NCI-H2227 treated with DMSO at 0.1 percent for 48 hours (cell line): Measurements from ENCODE around the gene OSBPL2.
A peak's percentile ranks its signal among the peaks of the same experiment; 100 is the strongest.

Experiments
- DNase-seq: peaks from one replicate; lab custom pipeline; 2025; lab: John Stamatoyannopoulos, UW

The OSBPL2 gene

DNA sequence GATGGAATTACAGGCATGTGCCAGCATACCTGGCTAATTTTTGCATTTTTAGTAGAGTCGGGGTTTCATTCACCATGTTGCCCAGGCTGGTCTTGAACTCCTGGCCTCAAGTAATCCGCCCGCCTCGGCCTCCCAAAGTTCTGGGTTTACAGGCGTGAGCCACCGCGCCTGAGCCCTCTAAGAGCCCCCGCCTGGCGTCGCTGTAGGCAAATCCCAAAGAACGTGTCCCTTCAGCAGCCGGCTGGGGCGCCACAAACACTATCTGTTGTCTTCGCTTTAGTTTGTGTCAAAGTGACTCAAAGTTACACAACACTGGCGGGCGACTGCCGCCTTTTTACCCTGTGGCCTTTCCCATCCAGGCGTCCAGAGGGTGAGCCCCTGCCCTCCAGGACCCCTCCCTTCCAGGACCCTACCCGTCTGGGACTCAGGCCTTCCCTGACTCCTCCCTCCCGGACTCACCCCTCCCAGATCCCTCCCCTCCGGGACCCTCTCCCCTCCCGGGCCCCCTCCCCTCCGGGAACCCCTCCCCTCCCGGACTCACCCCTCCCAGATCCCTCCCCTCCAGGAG, 63.5 kb downstream of the OSBPL2 start:
- DNase-seq: peak; percentile 91

DNA sequence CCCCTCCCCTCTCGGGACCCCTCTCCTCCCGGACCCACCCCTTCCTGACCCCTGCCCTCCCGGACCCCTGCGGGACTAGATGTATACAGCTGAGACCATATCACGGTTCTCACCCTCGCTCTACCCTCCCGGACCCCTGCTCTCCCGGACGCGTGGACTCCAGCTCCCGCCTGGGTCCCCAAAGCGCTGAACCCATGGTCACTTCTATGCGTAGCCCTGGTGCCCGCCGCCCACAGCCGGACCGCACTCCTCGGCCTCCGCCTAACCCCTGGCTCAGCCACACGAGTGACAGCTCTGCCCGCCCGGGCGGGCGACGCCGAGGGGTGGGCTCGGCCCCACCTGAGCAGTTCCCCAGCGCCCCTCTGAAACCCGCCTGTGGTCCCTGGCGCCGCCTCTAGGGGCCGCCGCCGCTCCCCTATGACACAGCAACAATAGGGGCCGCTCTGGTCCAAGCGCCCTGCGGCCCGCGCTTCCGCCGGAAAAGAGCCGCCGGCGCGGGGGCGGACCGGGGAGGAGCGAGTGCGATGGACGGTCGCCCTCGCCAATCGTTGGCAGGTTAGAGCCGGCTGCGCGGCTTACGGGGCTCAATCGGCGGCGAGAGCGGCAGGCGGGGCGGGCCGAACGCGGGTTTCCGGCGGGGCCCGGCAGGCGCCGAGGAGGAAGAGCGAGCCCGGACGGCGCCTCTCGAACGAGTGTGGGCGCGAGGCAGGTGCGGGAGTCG, 64.2 kb downstream of the OSBPL2 start, which contains the start of gene ADRM1:
Gene ADRM1 (plus strand): TSS at position 657 of the 721 bp plus-strand sequence. CDS start 572 bp downstream, outside the sequence.
- DNase-seq: peak; percentile 94

DNA sequence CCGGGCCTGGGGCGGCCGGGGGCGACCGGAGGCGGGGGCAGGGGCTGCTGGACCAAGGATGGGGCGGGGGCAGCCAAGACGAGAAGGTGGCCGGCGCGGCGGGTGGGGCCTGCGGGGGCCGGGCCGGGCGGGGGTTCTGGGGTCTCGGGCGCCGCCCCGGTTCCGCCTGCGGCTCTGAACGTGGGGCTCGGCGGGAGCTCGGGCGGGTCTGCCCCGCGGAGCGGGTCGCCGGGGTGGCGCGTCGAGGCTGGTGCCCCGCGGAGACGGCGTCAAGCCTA, 64.7 kb downstream of the OSBPL2 start:
- DNase-seq: no peak

DNA sequence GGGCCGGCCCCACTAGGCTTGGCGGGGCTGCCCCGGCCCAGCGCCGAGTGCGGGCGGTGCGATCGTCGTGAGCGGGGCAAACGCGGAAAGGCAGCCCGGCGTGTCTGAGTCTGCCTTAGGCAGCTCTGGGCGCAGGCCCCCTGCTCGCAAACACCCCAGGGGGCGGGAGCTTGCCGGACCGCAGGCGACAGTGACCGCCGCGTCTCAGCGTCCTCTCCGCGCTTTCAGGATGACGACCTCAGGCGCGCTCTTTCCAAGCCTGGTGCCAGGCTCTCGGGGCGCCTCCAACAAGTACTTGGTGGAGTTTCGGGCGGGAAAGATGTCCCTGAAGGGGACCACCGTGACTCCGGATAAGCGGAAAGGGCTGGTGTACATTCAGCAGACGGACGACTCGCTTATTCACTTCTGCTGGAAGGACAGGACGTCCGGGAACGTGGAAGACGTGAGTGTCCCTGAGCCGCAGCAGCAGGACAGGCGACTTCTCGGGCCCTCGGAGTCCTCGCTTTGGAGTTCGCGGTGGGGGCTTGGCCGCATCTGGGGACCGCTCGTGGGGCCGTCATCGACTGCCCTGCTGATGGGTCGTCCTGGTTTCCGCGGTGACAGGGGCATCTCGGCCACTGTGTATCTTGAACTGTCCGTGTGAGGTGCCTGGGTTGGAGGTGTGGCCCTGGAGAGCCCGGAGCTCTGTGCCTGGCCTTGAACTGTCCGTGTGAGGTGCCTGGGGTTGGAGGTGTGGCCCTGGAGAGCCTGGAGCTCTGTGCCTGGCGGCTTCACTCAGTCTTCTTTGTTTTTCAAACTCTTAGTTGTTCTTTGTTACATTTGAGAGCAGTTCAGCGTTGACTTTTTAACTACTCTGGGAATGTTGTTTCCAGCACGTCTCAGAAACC, 65.3 kb downstream of the OSBPL2 start:
- DNase-seq: no peak

DNA sequence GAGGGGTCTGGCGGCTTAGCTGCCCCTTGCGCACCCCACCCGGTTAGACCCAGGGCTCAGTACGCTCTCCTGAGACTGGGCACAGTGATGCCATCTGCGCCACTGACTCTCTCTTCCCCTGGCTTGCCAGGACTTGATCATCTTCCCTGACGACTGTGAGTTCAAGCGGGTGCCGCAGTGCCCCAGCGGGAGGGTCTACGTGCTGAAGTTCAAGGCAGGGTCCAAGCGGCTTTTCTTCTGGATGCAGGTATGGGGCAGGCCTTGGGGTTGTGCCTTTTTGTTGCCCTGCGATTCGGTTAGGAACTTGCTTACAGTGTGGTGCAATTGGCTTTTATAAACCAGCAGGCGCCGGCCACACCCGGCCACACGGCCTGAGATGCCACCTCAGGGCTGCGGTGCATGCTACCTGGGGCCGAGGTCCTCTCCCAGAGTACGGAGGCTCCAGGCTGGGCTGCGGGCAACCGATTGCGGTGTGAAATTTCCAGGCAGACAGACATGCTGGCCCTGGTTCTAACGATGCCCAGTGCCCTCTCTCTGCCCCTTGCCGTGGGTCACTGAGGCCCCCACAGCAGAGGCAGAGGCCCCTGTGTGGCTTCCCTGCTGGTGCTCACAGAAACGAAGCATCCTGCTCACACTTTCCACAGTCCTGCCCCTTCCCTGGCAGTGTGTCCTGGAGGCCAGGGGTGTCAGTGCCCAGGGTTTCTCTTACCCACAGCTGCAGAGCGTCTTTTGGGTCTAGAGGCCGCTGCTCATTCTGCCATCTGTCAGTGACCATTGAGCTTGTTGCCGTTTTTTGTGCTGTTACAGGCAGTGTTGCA, 66.2 kb downstream of the OSBPL2 start:
- no peak for DNase-seq

DNA sequence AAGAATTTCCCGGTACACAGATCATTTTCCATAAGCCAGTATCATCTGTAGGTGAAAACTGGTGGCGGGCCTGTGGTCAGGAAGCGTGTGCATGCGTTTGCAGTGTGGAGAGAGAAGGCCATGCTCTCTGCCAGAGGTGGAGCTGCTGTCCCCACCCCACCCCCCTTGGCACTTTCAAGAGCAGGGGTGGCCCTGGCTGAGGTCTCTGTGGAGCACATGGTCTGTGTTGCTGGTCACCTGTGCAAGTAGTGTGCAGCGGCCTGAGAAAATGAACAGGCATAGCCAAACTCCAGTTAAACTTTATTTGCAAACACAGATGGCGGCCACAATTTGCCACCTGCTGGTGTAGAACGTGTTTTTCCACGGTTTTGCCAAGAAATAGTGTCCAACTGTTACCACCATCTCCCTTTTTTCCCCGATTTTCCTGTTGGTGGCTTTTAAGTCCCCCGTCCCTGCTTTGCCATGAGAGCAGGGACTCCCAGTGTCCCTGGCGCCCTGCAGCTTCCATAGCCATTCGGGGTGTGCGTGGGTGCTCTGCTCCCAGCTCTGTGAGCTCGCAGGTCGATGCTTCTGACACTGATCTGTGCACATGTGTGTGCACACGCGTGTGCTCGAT, 66.9 kb downstream of the OSBPL2 start:
- no peak for DNase-seq

DNA sequence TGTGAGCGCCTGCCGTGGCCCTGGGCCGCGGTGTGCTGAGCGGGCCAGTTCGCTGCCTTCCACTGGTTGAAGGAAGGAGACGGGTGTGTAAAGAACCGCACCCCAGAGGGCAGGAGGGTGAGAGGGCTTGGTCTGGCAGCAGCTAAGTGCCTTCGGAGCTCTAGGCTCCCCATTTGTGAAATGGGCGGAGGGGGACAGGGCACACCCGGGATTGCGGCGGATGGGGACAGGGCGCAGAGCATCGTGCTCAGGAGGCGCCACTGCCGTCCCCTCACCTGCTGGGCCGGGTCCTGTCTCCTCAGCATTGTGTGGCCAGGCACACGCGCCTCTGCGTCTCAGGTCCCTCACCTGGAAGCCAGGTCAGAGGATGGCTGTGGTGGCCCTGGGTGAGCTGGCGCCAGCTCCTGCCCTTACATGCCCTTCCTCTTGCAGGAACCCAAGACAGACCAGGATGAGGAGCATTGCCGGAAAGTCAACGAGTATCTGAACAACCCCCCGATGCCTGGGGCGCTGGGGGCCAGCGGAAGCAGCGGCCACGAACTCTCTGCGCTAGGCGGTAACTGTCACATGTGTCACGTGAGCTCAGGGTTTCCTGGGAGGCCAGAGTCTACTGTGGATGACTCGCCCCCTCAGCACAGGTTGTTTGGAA, 67.6 kb downstream of the OSBPL2 start:
- DNase-seq: no peak

DNA sequence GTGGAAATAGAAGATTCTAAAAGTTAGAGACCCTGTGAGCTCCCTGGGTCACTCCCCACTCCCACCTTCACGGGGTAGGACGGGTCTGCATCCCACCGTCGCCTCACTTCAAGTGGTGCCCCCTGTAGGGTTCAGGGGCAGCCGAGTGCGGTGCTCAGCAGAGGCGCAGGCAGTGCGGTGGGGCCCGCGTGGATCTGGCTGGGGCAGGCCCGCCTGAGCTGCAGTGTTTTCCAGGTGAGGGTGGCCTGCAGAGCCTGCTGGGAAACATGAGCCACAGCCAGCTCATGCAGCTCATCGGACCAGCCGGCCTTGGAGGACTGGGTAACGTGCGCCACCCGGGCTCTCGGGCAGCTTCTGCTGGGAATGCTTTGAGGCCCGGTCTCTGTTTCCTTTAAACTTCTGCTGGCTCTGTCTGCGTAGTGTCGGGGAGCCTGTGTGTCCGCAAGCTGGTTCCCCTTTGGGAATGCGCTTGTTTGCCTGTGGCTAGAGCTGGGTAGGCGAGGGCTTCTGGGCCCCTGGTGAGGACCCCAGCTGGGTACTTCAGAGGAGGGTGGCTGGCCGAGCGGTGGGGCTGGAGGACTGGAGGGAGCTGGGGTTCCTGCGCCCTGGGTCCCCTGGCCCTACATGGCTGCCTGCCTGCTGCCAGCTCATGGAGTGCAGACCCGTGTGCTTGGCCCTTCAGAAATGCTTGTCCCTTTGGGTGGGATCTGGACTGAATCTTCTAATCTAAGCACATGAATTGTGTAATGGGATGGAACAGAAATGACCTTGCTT, 68.3 kb downstream of the OSBPL2 start:
- DNase-seq: no peak

DNA sequence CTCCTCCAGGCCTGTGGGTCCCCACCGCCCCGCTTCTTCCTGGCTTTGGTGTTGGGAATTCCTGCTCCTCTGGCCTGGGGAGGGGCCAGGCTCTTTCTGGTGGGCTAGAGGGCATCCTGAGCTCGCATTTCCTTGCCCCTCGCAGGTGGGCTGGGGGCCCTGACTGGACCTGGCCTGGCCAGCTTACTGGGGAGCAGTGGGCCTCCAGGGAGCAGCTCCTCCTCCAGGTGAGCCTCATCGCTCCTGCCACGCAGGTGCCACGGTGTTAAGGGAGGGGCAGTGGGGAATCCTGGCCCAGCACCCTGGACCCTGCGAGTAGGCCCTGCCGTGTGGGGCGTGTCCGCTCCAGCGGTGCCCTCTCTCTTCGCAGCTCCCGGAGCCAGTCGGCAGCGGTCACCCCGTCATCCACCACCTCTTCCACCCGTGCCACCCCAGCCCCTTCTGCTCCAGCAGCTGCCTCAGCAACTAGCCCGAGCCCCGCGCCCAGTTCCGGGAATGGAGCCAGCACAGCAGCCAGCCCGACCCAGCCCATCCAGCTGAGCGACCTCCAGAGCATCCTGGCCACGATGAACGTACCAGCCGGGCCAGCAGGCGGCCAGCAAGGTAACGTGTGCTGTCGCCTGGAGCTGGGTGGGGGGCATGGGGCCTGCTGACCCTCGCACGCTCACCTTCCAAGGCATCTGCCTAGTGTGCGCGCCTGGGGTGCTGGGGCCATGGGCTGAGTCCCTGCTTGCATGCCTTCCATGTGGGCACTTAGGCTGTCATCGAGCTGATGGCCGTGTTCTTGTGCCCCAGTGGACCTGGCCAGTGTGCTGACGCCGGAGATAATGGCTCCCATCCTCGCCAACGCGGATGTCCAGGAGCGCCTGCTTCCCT, 69.1 kb downstream of the OSBPL2 start:
- DNase-seq: no peak

DNA sequence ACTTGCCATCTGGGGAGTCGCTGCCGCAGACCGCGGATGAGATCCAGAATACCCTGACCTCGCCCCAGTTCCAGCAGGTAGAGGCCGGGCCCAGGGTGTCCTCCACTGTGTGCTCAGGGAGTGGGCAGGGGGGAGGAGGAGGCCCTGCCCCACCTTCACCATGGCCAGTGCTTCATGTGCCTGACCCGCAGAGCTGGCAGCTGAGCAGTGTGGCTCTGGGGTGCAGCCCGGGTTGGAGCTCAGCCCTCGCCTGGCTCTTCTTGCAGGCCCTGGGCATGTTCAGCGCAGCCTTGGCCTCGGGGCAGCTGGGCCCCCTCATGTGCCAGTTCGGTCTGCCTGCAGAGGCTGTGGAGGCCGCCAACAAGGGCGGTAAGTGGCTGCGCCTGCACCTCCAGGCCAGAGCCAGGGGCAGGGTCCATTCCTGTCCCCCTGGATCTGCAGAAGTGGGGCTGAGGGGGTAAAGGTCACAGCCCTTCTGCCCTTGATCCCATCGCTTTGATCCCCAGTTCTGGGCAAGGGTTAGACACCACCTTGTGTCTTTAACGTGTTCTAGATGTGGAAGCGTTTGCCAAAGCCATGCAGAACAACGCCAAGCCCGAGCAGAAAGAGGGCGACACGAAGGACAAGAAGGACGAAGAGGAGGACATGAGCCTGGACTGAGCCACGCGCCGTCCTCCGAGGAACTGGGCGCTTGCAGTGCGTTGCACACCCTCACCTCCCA, 69.9 kb downstream of the OSBPL2 start:
- no peak for DNase-seq

DNA sequence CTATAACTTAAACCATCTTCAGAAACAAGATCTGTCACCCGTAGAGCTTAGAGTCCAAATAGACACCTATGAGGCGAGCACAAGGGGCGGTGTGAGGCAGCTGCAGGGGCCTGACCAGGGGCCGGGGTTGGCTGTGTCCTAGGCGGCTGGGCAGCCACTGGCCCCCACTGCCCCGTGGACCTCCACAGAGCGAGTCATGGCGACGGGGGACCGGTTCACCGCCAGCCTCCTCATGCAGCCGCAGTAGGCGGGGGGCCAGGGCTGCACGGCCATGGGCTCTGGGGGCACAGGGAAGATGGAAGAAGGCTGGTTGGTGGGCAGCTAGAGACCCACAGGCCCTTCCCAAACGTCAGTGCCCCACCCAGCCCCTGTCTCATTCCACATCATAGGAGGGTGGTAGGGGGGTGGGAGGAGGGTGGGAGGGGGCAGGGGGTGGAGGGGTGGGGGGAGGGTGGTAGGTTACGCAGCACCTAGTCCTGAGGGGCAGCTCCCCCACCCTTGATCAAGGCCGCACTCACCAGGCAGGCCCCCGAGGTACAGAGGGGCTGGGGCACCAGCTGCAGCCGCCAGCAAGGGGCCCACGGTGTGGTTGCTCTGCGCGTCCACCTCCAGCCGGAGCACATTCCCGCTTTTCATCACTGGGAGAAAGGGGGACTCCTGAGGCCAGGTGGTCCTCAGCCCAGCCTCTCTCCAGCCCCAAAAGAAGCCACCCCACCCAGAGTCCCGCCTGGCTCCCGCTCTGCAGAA, 71.0 kb downstream of the OSBPL2 start:
- no peak for DNase-seq

DNA sequence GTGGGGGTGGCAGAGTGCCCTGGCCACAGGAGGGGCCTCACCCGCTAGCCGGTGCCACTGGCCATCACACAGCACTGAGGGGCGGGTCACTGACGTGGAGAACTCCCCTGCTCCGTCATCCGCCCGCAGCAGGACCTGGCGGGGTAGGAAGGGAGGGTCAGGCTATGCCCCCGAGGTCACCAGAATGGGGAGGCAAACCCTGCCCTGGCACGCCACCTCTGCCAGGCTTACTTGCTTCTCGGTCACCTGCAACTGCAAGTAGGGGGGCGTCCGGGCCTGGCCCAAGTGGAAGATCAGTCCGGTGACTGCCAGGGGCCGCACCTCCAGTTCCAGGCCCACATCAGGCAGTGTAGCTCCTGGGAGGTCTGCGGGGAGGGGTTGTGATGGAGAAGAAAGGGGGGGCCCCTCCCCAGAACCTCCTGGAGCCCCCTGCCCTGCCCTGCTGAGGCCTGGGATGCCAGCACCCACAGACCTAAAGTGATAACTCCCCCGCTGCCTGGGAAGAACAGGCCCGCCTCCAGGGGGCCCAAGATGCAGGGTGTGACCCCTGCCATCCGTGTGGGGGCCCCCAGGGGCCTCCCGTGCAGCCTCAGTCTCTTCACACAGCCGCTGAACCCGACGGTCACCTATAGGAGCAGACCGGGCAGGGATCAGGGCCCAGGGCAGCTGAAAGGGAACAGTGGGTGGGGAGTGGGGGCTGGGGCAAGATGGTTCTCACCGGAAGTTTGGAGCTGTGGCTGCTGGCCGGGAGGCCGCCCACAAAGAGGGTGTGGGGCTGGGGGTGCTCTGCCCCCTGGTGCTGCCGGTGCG, 71.8 kb downstream of the OSBPL2 start:
- no peak for DNase-seq

DNA sequence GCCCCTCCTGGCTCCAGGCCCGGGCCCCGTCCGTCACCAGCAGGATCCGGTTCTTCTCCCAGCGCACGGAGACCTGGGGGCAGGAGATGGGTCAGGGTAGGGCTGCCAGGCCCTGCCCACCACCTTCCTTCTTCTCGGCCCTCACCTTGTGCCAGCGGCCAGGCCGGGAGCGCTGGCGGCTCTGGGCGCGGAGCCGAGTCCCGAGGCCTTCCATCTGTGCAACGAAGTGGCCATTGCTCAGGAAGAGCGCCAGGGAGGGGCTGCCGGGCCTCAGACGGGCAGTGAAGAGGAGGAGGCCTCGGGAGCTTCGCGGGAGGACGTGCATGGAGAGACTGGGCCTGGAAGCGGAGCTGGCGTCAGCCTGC, 72.4 kb downstream of the OSBPL2 start:
- DNase-seq: no peak

DNA sequence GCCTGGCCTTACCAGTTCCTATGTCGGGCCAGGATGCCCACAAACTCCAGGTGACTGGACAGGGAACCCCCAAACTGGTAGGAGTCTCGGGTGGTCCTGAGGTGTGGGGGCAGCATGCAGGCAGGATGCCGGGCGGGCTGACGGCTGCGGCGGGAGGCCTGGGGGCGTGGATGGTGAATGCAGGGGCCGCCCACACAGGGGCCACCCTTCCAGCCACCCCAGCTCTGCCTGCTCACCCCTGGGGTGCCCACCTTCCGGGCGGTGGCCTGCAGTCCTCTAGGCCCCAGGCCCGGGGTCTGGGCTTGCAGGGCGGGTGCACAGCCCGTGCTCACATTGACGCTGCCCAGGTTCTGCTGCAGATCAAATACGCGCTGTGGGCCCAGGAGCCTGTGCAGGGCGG, 72.8 kb downstream of the OSBPL2 start:
- DNase-seq: no peak

DNA sequence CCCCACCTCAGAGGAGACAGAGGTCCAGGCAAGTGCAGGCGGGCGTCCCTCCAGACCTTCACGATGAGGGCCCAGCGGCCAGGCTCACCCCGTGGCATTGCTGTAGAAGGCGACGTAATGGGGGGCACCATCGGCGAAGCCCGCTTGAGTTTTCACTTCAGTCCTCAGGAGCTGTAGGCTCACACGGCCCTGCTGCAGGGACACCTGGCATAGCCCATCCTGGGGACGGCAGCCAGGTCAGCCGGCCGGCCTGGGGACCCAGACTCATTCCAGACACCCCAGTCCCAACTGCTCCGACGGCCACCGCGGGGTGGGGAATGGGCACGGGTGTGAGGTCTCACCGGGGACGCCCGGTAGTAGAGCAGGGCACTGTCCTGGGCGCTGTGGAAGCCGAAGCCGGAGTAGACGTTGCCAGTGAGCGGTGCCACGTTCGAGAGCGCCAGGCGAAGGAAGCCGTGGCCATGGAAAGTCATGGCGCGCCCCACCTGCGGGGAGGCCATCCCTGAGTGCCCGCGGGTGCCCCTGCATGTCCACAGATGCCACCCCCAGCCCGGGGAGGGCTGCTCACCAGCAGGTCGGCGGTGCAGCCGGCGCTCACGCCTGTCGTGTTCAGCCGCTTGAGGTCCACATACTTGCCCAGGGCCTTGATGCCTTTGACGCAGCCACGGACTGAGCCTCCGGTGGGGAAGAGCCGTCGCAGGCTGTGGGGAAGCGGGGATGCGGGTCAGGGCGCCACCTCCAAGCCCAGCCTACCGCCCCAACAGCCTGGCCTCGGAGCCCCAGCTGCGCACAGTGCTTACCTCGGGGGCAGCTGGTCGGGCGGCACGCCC, 73.7 kb downstream of the OSBPL2 start:
- DNase-seq: no peak

DNA sequence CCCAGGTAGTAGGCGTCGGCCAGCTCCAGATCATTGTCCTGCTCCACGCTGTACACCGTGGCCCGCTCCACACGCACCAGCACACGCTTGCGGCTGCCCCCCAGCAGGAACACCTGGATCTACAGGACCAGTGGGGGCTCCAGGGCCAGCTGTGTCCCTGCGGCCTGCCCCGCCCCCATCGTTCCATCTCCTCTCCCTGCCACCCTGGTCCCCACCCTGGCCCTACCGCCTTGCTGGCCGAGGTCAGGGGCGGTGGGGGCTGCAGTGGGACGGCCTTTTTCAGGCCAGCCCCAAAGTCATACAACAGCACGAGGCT, 74.3 kb downstream of the OSBPL2 start:
- no peak for DNase-seq

DNA sequence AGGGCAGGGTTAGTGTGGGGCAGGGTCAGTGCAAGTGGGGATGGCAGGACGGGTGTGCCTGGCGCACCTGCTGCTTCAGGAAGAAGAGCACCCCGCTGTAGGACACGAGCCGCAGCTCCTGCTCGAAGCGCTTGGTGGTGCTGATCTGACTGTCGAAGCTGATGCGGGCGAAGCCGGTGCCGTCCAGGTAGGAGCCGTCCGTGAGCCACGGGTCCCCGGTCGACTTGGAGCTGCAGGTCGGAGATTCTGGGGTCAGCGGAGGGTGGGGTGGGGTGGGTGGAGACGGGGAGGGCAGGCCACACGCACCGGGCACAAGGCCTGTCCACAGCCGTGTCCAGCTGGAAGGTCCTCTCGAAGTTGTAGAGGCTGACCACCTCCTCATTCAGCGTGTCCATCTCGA, 74.7 kb downstream of the OSBPL2 start:
- DNase-seq: no peak
